IPS DF 4.7 (cell line): ENCODE measurements around the gene OSBPL9.

ENCODE experiments used
- DNase-seq: peaks from one replicate; pipeline ENCODE4 v3.0.0-alpha.2; 2013; ENCODE audit warnings: low spot score; ENCODE audit errors: extremely low read depth

OSBPL9 gene

GRCh38 chr1:51734896-51735745 is 118.2 kb downstream of the OSBPL9 start:
- DNase-seq: no peak

- DNase-seq: no peak
Measured at GRCh38 chr1:51735746-51736254, 118.9 kb downstream of the OSBPL9 start.

GRCh38 chr1:51736702-51737101 is 119.8 kb downstream of the OSBPL9 start:
- no peak for DNase-seq

- no peak for DNase-seq
Measured at GRCh38 chr1:51738681-51739080, 121.8 kb downstream of the OSBPL9 start.

GRCh38 chr1:51740652-51741051 is 123.8 kb downstream of the OSBPL9 start:
- DNase-seq: no peak

GRCh38 chr1:51741121-51741681 is 124.3 kb downstream of the OSBPL9 start:
- no peak for DNase-seq

- no peak for DNase-seq
Measured at GRCh38 chr1:51744506-51745303, 127.8 kb downstream of the OSBPL9 start.

GRCh38 chr1:51745304-51745570 is 128.3 kb downstream of the OSBPL9 start:
- no peak for DNase-seq

- no peak for DNase-seq
Measured at GRCh38 chr1:51749151-51749550, 132.3 kb downstream of the OSBPL9 start.

- no peak for DNase-seq
Measured at GRCh38 chr1:51750218-51750617, 133.3 kb downstream of the OSBPL9 start.

GRCh38 chr1:51750729-51751128 is 133.8 kb downstream of the OSBPL9 start:
- DNase-seq: no peak

- DNase-seq: no peak
Measured at GRCh38 chr1:51752073-51752948, 135.4 kb downstream of the OSBPL9 start.

- DNase-seq: no peak
Measured at GRCh38 chr1:51753969-51754368, 137.1 kb downstream of the OSBPL9 start.

- DNase-seq: no peak
Measured at GRCh38 chr1:51754666-51755065, 137.8 kb downstream of the OSBPL9 start.

- DNase-seq: no peak
Measured at GRCh38 chr1:51755437-51755836, 138.5 kb downstream of the OSBPL9 start.

- DNase-seq: no peak
Measured at GRCh38 chr1:51756290-51756689, 139.4 kb downstream of the OSBPL9 start.

GRCh38 chr1:51758310-51758709 is 141.4 kb downstream of the OSBPL9 start:
- no peak for DNase-seq

GRCh38 chr1:51760872-51761271 is 144.0 kb downstream of the OSBPL9 start:
- no peak for DNase-seq

GRCh38 chr1:51761351-51761750 is 144.5 kb downstream of the OSBPL9 start:
- DNase-seq: no peak

- peak; percentile 7 for DNase-seq
Measured at GRCh38 chr1:51768971-51769588, 152.2 kb downstream of the OSBPL9 start.

GRCh38 chr1:51776408-51776807 is 159.5 kb downstream of the OSBPL9 start:
- DNase-seq: no peak
